GM19324 (cell line): ENCODE measurements around the gene SUFU.

ENCODE experiments used
- ATAC-seq: cut with Tn5 transposase; IDR thresholded peaks from one replicate; pipeline ENCODE4 v1.9.1; 2021; ENCODE audit warnings: mild to moderate bottlenecking, moderate library complexity; ENCODE audit not compliant: unreplicated experiment, low FRiP score

SUFU gene

GRCh38 chr10:102546606-102547320 is 43.0 kb downstream of the SUFU start:
- ATAC-seq: no peak

- ATAC-seq: no peak
These were observed 45.8 kb downstream of the SUFU start for GRCh38 chr10:102549549-102549948.

- ATAC-seq: no peak
These were observed 47.0 kb downstream of the SUFU start for GRCh38 chr10:102550636-102551210.

- no peak for ATAC-seq
These were observed 48.8 kb downstream of the SUFU start for GRCh38 chr10:102552533-102552932.

- ATAC-seq: no peak
These were observed 50.0 kb downstream of the SUFU start for GRCh38 chr10:102553771-102554170.

- ATAC-seq: no peak
These were observed 50.8 kb downstream of the SUFU start for GRCh38 chr10:102554531-102554930.

- ATAC-seq: no peak
These were observed 52.1 kb downstream of the SUFU start for GRCh38 chr10:102555781-102556328.

- no peak for ATAC-seq
These were observed 53.8 kb downstream of the SUFU start for GRCh38 chr10:102557569-102557968.

- ATAC-seq: no peak
These were observed 56.0 kb downstream of the SUFU start for GRCh38 chr10:102559764-102560163.

GRCh38 chr10:102564209-102564834 is 60.5 kb downstream of the SUFU start:
- ATAC-seq: no peak

- ATAC-seq: no peak
These were observed 62.0 kb downstream of the SUFU start for GRCh38 chr10:102565793-102566192.

- no peak for ATAC-seq
These were observed 75.0 kb downstream of the SUFU start for GRCh38 chr10:102578782-102579181.

GRCh38 chr10:102579328-102579727 is 75.6 kb downstream of the SUFU start:
- no peak for ATAC-seq

- ATAC-seq: no peak
These were observed 76.5 kb downstream of the SUFU start for GRCh38 chr10:102580230-102580629.

- ATAC-seq: no peak
These were observed 77.6 kb downstream of the SUFU start for GRCh38 chr10:102581401-102581800.

GRCh38 chr10:102581981-102582580 is 78.3 kb downstream of the SUFU start:
- no peak for ATAC-seq

- ATAC-seq: no peak
These were observed 80.0 kb downstream of the SUFU start for GRCh38 chr10:102583435-102584417.

GRCh38 chr10:102585026-102585425 is 81.3 kb downstream of the SUFU start:
- no peak for ATAC-seq

GRCh38 chr10:102586858-102587257 is 83.1 kb downstream of the SUFU start:
- no peak for ATAC-seq

GRCh38 chr10:102588875-102589274 is 85.1 kb downstream of the SUFU start:
- no peak for ATAC-seq
